Measurements from ENCODE around the gene RASAL3. TPM values are rescaled to one million over a fixed set of nuclear protein-coding genes. Genes with fewer than 3 reads are reported as not detected.

The RASAL3 gene
- total RNA-seq, 1 experiment from 2014 or later: 1.1 TPM

DNA sequence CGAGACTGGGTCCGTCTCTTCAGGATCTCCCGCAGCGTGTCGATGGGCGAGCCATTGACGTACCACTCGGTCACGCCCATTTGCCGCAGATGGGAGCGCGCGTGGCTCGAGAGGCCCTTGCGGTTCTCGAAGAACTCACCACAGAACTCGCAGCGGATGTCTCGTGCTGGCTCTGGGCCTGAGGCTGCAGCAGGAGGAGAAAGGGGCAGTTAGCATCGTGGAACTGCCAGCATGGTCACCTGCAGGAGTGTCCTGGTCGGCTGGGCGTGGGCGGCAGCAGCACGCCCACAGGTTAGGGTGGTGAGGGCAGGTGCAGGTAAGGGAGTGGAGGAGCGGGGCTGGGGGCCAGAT lies 37.0 kb downstream of the RASAL3 start:
- CTCF ChIA-PET: no interaction called here
- TF ChIP-seq, protein P1, sequence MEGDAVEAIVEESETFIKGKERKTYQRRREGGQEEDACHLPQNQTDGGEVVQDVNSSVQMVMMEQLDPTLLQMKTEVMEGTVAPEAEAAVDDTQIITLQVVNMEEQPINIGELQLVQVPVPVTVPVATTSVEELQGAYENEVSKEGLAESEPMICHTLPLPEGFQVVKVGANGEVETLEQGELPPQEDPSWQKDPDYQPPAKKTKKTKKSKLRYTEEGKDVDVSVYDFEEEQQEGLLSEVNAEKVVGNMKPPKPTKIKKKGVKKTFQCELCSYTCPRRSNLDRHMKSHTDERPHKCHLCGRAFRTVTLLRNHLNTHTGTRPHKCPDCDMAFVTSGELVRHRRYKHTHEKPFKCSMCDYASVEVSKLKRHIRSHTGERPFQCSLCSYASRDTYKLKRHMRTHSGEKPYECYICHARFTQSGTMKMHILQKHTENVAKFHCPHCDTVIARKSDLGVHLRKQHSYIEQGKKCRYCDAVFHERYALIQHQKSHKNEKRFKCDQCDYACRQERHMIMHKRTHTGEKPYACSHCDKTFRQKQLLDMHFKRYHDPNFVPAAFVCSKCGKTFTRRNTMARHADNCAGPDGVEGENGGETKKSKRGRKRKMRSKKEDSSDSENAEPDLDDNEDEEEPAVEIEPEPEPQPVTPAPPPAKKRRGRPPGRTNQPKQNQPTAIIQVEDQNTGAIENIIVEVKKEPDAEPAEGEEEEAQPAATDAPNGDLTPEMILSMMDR (conservative IDR thresholded peaks at IDR 0.05; ENCODE audit: low read depth, low read length): no peak
- TF ChIP-seq EZH2 (IDR thresholded peaks at IDR 0.05; ENCODE audit: borderline replicate concordance, low read depth, low read length, poor library complexity, severe bottlenecking): no peak
- Histone ChIP-seq H3K27ac (ENCODE audit: low read depth, low read length, poor library complexity, severe bottlenecking) (no peak overlapping the region), H3K9me3 (ENCODE audit: low read depth, low read length, poor library complexity, severe bottlenecking) (peaks cover 10% of the 10 kb centered on the region), H3K4me1 (ENCODE audit: insufficient read depth, low read length, poor library complexity, severe bottlenecking) (peaks cover 10% of the 10 kb centered on the region), H3K4me3 (ENCODE audit: low read depth, low read length, poor library complexity, severe bottlenecking) (no peak overlapping the region), H3K36me3 (ENCODE audit: insufficient read depth, low read length, poor library complexity, severe bottlenecking) (peaks cover 69% of the 10 kb centered on the region), H3K27me3 (replicated peaks; ENCODE audit: insufficient read depth, low read depth, low read length, poor library complexity) (no peaks in the 10 kb centered on the region)
- intact Hi-C loops (cut with micrococcal nuclease; ENCODE audit: unreplicated experiment): no loop called here
- no TSS peak for BruUV-seq (replicated peaks)
- POLR2A ChIA-PET (ENCODE audit: low non-redundant PET): no interaction called here
- no peak for DNase-seq (ENCODE audit: low spot score)

DNA sequence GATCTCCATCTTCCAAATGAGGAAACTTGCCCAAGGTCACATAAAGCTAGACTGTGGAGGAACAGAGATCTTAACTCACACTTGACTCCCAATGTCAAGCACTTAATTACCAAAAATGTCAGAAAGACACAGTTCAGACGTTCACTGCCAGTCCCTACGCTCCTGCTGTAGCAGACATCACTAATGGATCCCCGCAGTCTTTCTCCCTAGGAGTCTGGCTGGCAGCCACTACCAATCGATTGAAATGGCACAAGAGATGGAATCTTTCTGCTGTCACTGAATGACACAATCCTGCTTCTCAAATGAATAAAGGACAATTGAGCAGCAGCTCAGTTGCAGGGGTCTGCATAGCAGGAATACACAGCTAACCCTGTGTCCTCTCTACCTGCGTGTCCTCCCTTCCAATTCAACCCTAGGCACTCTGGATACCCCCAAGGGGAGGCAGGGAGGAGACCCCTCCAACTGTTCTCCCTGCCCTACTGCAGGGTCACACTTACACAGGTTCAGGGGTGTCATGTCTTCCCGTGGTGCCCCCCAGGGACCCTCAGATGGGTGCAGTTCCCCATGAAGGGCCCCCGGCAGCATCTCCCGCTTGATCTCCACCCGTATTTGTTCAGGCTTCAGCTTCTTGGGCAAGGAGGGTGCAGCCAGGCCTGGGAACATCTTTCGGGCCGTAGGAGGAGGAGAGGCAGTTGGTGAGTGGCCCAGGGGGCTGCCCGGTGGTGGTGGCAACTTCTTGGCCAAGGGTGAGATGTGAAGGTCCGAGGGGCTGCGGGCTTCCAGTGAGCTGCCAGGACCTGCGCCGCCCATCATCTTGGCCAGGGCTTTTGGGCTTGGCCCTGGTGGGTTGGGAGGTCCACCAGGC lies 37.6 kb downstream of the RASAL3 start:
- DNase-seq (ENCODE audit: low spot score): peak; percentile 79
- BruUV-seq (replicated peaks): no TSS peak
- Histone ChIP-seq H3K36me3 (ENCODE audit: insufficient read depth, low read length, poor library complexity, severe bottlenecking) (peaks cover 70% of the 10 kb centered on the region), H3K4me1 (ENCODE audit: insufficient read depth, low read length, poor library complexity, severe bottlenecking) (peaks cover 12% of the 10 kb centered on the region), H3K27ac (ENCODE audit: low read depth, low read length, poor library complexity, severe bottlenecking) (no peak overlapping the region), H3K9me3 (ENCODE audit: low read depth, low read length, poor library complexity, severe bottlenecking) (peaks cover 10% of the 10 kb centered on the region), H3K4me3 (ENCODE audit: low read depth, low read length, poor library complexity, severe bottlenecking) (no peak overlapping the region), H3K27me3 (replicated peaks; ENCODE audit: insufficient read depth, low read depth, low read length, poor library complexity) (no peaks in the 10 kb centered on the region)
- TF ChIP-seq, protein P1 (conservative IDR thresholded peaks at IDR 0.05; ENCODE audit: low read depth, low read length): no peak
- no peak for TF ChIP-seq EZH2 (IDR thresholded peaks at IDR 0.05; ENCODE audit: borderline replicate concordance, low read depth, low read length, poor library complexity, severe bottlenecking)
- ChIA-PET POLR2A (ENCODE audit: low non-redundant PET) (no interaction called here), CTCF (no interaction called here)
- intact Hi-C loops (cut with micrococcal nuclease; ENCODE audit: unreplicated experiment): no loop called here

DNA sequence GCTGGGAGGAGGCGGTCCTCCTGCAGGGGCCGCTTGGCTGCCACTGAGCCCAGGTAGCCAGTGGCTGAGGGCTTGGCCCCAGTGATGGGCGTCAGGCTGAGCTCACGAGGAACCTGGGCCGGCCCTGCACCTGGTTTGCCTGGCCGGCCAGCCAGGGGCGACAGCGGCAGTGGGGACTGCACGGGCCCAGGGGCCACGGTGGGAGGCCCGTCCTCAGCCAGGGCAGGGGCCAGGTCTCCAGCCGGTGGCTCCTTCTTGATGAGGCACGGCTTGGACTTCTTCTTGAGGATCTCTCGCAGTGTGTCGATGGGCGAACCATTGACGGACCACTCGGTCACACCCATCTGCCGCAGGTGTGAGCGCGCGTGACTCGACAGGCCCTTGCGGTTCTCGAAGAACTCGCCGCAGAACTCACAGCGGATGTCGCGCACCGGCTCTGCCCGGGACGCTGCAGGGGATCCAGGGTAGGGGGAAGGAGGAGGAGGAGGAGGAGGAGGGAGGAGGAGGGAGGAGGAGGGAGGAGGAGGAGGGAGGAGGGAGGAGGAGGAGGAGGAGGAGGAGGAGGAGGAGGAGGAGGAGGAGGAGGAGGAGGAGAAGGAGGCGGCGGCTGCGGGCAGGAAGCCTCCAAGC lies 38.9 kb downstream of the RASAL3 start:
- DNase-seq (ENCODE audit: low spot score): no peak
- no peak overlapping the region for H3K4me3 ChIP-seq (ENCODE audit: low read depth, low read length, poor library complexity, severe bottlenecking)
- intact Hi-C loops (cut with micrococcal nuclease; ENCODE audit: unreplicated experiment): no loop called here
- CTCF ChIA-PET: interaction anchor here (0.6 kb wide), 1 partner anchor 130 kb away, joined by 3 read pairs; no protein-coding TSS in a partner anchor
- H3K36me3 ChIP-seq (ENCODE audit: insufficient read depth, low read length, poor library complexity, severe bottlenecking): peaks cover 68% of the 10 kb centered on the region
- peaks cover 10% of the 10 kb centered on the region for H3K4me1 ChIP-seq (ENCODE audit: insufficient read depth, low read length, poor library complexity, severe bottlenecking)
- no peak overlapping the region for H3K27ac ChIP-seq (ENCODE audit: low read depth, low read length, poor library complexity, severe bottlenecking)
- H3K27me3 ChIP-seq (replicated peaks; ENCODE audit: insufficient read depth, low read depth, low read length, poor library complexity): no peaks in the 10 kb centered on the region
- peaks cover 10% of the 10 kb centered on the region for H3K9me3 ChIP-seq (ENCODE audit: low read depth, low read length, poor library complexity, severe bottlenecking)
- BruUV-seq (replicated peaks): no TSS peak
- TF ChIP-seq EZH2 (IDR thresholded peaks at IDR 0.05; ENCODE audit: borderline replicate concordance, low read depth, low read length, poor library complexity, severe bottlenecking): no peak
- TF ChIP-seq, protein P1 (conservative IDR thresholded peaks at IDR 0.05; ENCODE audit: low read depth, low read length): no peak
- POLR2A ChIA-PET (ENCODE audit: low non-redundant PET): no interaction called here

Measured in A673 (cell line).